DND-41 (cell line): Measurements from ENCODE around the gene DENND1A.

Experiments
- ATAC-seq: fragments of 200-7000 bp; cut with Tn5 transposase; 3 replicates; pipeline ENCODE4 v1.9.1; 2021; ENCODE audit warnings: low read depth; ENCODE audit not compliant: insufficient read depth
- DNase-seq: peaks from one replicate; pipeline ENCODE4 v3.0.0-alpha.2; 2020
- H2AFZ ChIP-seq: 2 replicates; pipeline ENCODE4 v1.6.0; 2012; ENCODE audit warnings: low read depth, low read length
- H3K27ac ChIP-seq: 2 replicates; pipeline ENCODE4 v1.5.1; 2012; ENCODE audit warnings: low read length, inconsistent platforms
- H3K27me3 ChIP-seq: fragments of 200-600 bp; sonication (generic); 2 replicates; pipeline ENCODE4 v1.6.0; 2012; ENCODE audit warnings: low read length, mild to moderate bottlenecking, inconsistent platforms; ENCODE audit not compliant: insufficient read depth, poor library complexity
- H3K36me3 ChIP-seq: 2 replicates; pipeline ENCODE4 v1.5.1; 2012; ENCODE audit warnings: low read length, inconsistent platforms; ENCODE audit not compliant: insufficient read depth
- H3K4me1 ChIP-seq: 2 replicates; pipeline ENCODE4 v1.5.1; 2012; ENCODE audit warnings: mild to moderate bottlenecking, low read length; ENCODE audit not compliant: insufficient read depth
- H3K4me2 ChIP-seq: 2 replicates; pipeline ENCODE4 v1.6.0; 2012; ENCODE audit warnings: mild to moderate bottlenecking, moderate library complexity, low read length, inconsistent platforms; ENCODE audit not compliant: insufficient read depth
- H3K4me3 ChIP-seq, 2 experiments: fragments of 200-600 bp in 1 of 2; shearing (Covaris generic) in 1 of 2; 2 replicates each; pipeline ENCODE4 v1.5.1; 2012 to 2016; ENCODE audit warnings: inconsistent platforms in 2 of 2, low read length in 2 of 2, mild to moderate bottlenecking in 2 of 2, low read depth in 1 of 2, moderate library complexity in 1 of 2
- H3K79me2 ChIP-seq: 2 replicates; pipeline ENCODE4 v1.6.0; 2012; ENCODE audit warnings: low read length, inconsistent platforms; ENCODE audit not compliant: insufficient read depth
- H3K9ac ChIP-seq: 2 replicates; pipeline ENCODE4 v1.6.0; 2012; ENCODE audit warnings: low read depth, mild to moderate bottlenecking, inconsistent platforms, low read length, moderate library complexity
- H3K9me3 ChIP-seq: 2 replicates; pipeline ENCODE4 v1.5.1; 2012; ENCODE audit warnings: low read length, moderate library complexity, mild to moderate bottlenecking, inconsistent platforms; ENCODE audit not compliant: insufficient read depth, severe bottlenecking
- H4K20me1 ChIP-seq: 2 replicates; pipeline ENCODE4 v1.6.0; 2012; ENCODE audit warnings: low read length; ENCODE audit not compliant: insufficient read depth
- EZH2 ChIP-seq: IDR thresholded peaks from 3 replicates; pipeline ENCODE4 v1.6.1; 2012; ENCODE audit warnings: borderline replicate concordance, low read depth, mild to moderate bottlenecking, moderate library complexity, low read length, inconsistent platforms; ENCODE audit not compliant: severe bottlenecking
- TF ChIP-seq, protein P1 (sequence below): IDR thresholded peaks from 2 replicates; pipeline ENCODE4 v1.5.1; 2012; ENCODE audit warnings: borderline replicate concordance, low read length, moderate library complexity, mild to moderate bottlenecking; ENCODE audit not compliant: poor library complexity, severe bottlenecking; ENCODE audit errors: extremely low read depth

Gene DENND1A

DNA sequence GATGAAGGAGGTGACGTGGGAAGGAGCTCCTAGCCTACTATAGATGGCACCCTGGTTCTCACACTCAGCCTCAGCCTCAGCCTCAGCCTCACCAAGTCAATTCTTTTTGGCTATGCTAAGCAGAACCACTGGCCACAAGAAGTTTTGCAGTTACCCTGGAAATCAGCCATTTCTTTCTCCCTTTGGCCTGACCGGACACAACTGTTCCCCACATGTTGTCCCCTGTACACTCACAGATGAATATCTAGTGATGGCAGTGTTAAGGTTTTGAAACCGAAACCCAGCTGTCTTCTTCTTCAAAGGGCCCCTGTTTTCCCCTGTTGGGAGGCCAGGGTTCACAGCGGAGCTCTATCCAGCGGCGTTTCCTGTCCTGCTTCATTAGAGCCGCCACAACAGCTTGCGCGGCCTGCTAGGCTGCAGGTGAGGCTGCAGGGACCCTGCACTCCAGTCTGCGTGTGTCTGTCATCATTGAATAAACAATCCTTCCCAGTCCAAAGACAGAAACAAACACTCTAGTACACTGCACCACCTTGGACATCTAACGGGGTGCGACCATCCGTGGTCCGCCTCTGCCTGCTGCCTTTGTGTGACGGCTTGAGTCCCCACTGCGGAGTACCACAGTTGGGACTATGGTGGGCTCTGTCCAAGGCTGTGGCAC is 250.5 kb downstream of the DENND1A start:
- H3K4me2 ChIP-seq, result no peak overlapping the region
- H3K4me3 ChIP-seq, result no peak overlapping the region
- DNase-seq, result peak; percentile 7
- H3K9ac ChIP-seq, result no peak overlapping the region
- no peaks in the 10 kb centered on the region for H3K4me1 ChIP-seq
- no peaks in the 10 kb centered on the region for H3K36me3 ChIP-seq
- H4K20me1 ChIP-seq, result no peaks in the 10 kb centered on the region
- H2AFZ ChIP-seq, result no peak overlapping the region
- peak; percentile 45; the same call in 2 of the 3 replicates for ATAC-seq
- H3K27me3 ChIP-seq, result no peaks in the 10 kb centered on the region
- TF ChIP-seq, protein P1, sequence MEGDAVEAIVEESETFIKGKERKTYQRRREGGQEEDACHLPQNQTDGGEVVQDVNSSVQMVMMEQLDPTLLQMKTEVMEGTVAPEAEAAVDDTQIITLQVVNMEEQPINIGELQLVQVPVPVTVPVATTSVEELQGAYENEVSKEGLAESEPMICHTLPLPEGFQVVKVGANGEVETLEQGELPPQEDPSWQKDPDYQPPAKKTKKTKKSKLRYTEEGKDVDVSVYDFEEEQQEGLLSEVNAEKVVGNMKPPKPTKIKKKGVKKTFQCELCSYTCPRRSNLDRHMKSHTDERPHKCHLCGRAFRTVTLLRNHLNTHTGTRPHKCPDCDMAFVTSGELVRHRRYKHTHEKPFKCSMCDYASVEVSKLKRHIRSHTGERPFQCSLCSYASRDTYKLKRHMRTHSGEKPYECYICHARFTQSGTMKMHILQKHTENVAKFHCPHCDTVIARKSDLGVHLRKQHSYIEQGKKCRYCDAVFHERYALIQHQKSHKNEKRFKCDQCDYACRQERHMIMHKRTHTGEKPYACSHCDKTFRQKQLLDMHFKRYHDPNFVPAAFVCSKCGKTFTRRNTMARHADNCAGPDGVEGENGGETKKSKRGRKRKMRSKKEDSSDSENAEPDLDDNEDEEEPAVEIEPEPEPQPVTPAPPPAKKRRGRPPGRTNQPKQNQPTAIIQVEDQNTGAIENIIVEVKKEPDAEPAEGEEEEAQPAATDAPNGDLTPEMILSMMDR, result no peak
- no peak for TF ChIP-seq EZH2
- H3K27ac ChIP-seq, result no peak overlapping the region
- no peaks in the 10 kb centered on the region for H3K9me3 ChIP-seq
- H3K79me2 ChIP-seq, result no peaks in the 10 kb centered on the region

DNA sequence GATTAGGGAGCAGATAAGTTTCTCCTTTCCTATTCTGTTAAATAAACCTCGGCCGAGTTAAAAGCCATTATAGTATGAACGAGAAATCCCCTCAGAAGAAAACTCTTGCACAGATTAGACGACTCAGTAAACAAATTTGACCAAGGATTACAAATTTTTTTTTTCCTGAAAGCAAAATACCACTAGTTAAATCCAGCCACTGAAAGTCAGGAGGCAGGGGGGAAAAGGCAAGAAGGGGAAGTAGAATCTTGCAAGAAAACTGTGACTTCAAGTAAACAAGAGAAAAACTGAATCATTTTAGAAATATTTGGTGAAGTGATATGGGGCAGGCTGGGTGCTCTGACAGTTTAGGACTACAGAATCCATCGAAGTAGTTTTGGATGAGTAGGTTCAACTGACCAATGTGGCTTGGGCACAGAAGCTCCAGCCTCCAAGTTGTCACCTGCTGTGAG is 251.0 kb downstream of the DENND1A start:
- no peaks in the 10 kb centered on the region for H3K9me3 ChIP-seq
- no peak overlapping the region for H3K4me2 ChIP-seq
- H3K4me1 ChIP-seq, result no peaks in the 10 kb centered on the region
- no peaks in the 10 kb centered on the region for H3K27me3 ChIP-seq
- no peak for DNase-seq
- no peaks in the 10 kb centered on the region for H3K36me3 ChIP-seq
- no peak for ATAC-seq
- H3K4me3 ChIP-seq, result no peak overlapping the region
- TF ChIP-seq, protein P1, result no peak
- TF ChIP-seq EZH2, result no peak
- no peak overlapping the region for H3K9ac ChIP-seq
- H3K79me2 ChIP-seq, result no peaks in the 10 kb centered on the region
- no peaks in the 10 kb centered on the region for H4K20me1 ChIP-seq
- H2AFZ ChIP-seq, result no peak overlapping the region
- H3K27ac ChIP-seq, result no peak overlapping the region

DNA sequence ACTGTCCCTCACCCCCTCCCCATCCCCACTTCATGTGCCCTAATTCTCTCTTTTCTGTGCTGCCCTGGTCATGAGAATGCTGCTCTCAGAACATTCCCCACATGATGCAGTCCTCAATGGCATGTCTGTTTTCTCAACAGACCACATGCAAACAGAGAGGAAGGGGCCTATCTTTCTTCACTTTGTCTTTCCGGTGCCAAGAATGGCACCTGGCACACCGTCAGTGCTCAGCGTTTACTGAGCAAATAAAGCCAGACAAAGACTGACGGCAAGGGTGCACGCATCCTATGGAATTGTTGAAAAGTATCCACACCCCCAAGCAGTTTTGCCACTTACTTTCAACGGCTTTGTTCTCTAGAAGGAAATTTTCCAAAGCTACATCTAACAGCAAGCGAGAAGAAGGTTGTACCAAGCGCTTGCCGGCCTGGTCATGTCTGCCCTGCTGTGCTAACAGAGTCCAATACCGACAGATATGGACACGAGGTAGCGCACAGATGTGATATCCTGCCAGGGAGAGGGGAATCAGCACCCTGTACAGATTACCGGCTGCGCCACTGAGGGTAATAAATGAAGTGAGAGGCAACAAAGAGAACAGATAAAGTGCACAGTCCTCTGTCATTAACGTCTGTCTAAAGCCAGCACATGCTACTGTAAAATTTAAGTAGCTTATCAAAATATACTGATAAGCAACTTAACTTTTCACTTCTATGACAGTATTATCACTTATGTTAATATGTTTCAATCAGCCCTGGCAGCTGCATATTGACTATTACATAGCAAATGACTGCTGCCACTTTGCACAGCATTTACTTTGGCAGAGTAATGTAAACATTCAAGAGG is 251.7 kb downstream of the DENND1A start:
- Histone ChIP-seq H3K4me3 (no peak overlapping the region), H3K9me3 (no peaks in the 10 kb centered on the region), H3K27ac (no peak overlapping the region), H3K4me2 (no peak overlapping the region), H3K4me1 (no peaks in the 10 kb centered on the region), H3K79me2 (no peaks in the 10 kb centered on the region), H3K9ac (no peak overlapping the region), H4K20me1 (no peaks in the 10 kb centered on the region), H3K27me3 (no peaks in the 10 kb centered on the region), H2AFZ (no peak overlapping the region), H3K36me3 (no peaks in the 10 kb centered on the region)
- ATAC-seq (no peak), DNase-seq (no peak)
- TF ChIP-seq, protein P1, result no peak
